Measurements from ENCODE around the gene ZIC4. TPM values are rescaled to one million over a fixed set of nuclear protein-coding genes. Genes with fewer than 3 reads are reported as not detected.

Gene ZIC4
- total and polyA plus RNA-seq, 7 donors: not detected

DNA sequence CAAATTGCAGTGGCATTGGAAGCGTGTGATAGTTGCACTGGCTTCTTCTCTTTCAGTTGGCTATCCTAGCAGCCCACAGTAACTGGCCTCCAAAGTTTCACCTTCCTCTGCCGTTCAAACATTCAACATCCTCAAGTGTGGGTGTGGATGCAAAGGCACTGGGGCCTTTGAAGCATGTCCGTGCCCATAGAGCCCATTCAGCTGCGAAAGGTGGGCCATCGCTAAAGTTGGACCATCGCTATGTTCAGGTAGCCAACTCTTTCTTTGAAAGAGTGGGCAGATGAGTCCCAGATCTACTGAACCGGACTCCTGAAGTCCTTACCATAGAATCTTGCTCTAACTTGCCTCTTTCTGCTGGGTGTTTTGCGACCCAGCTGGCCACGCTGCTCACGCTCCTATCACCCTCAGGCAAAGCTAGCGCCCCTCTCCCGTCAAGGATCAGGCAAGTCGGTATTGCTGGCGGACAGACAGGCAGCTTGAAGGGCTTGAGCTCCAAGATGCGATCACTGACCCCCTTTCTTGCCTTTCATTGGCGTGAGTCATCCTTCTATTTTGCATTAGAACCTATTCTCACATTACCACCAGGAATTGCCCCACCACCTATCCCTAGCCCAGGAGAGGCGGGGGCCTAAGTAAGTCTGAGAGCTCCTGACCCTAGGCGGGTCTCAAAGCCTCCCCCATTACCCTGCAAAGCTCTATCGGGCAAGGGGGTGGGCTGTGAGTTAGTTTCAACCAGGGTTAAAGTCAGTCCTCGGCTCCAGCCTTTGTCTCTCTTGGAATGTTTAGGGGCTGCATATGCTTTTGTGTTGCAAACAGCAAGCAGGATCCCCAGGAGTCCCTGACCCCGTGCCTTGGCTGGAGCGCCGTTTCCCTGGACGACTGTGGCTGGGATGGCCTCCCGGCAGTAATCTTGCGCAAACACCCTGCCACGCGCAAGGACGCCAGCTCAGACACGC is 28.7 kb downstream of the ZIC4 start:
- Histone ChIP-seq H3K9me3 (no peaks in the 10 kb centered on the region), H3K27ac (no peak overlapping the region), H3K27me3 (peaks cover 45 to 100% (median 88%) of the 10 kb centered on the region in 3 donors), H3K4me1 (no peaks in the 10 kb centered on the region), H3K36me3 (no peaks in the 10 kb centered on the region), H3K4me3 (no peak overlapping the region)
- TF ChIP-seq, protein P1, sequence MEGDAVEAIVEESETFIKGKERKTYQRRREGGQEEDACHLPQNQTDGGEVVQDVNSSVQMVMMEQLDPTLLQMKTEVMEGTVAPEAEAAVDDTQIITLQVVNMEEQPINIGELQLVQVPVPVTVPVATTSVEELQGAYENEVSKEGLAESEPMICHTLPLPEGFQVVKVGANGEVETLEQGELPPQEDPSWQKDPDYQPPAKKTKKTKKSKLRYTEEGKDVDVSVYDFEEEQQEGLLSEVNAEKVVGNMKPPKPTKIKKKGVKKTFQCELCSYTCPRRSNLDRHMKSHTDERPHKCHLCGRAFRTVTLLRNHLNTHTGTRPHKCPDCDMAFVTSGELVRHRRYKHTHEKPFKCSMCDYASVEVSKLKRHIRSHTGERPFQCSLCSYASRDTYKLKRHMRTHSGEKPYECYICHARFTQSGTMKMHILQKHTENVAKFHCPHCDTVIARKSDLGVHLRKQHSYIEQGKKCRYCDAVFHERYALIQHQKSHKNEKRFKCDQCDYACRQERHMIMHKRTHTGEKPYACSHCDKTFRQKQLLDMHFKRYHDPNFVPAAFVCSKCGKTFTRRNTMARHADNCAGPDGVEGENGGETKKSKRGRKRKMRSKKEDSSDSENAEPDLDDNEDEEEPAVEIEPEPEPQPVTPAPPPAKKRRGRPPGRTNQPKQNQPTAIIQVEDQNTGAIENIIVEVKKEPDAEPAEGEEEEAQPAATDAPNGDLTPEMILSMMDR (IDR thresholded peaks at IDR 0.05): no peak
- no peak for TF ChIP-seq POLR2AphosphoS5 (IDR thresholded peaks at IDR 0.05)
- TF ChIP-seq POLR2A (IDR thresholded peaks at IDR 0.05): no peak
- no peak for TF ChIP-seq EP300 (IDR thresholded peaks at IDR 0.05)
- no peak for DNase-seq
- 8 to 16% methylated on average over 30 of the region's 30 CpGs for WGBS, 2 donors
- intact Hi-C loops (cut with DNase I): loop anchor here (5.0 kb wide), 1 partner anchor 35 kb away; no protein-coding TSS in a partner anchor

DNA sequence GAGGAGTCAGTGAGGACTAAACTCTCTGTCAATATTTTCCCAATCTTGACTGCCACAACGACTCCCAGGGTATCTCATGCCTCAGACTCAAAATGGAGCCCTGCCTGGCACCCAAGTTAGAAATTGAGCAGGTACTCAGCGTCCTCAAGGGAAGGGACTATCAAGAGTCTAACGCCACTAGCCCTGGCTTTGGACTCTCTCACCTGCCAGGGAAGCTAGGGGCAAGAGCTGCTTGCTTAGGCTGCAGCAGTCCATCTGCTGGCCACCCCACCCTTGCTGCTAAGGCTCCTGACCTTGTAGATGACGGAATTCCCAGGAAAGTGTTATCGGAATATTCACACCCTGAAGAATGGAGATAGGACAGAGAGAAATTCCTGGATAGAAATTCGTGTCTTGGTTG is 33.0 kb downstream of the ZIC4 start:
- TF ChIP-seq, protein P1 (IDR thresholded peaks at IDR 0.05): no peak
- TF ChIP-seq EP300 (IDR thresholded peaks at IDR 0.05) (no peak), POLR2A (IDR thresholded peaks at IDR 0.05) (no peak), POLR2AphosphoS5 (IDR thresholded peaks at IDR 0.05) (no peak)
- 6 to 8% methylated on average over 6 of the region's 6 CpGs for WGBS, 2 donors

DNA sequence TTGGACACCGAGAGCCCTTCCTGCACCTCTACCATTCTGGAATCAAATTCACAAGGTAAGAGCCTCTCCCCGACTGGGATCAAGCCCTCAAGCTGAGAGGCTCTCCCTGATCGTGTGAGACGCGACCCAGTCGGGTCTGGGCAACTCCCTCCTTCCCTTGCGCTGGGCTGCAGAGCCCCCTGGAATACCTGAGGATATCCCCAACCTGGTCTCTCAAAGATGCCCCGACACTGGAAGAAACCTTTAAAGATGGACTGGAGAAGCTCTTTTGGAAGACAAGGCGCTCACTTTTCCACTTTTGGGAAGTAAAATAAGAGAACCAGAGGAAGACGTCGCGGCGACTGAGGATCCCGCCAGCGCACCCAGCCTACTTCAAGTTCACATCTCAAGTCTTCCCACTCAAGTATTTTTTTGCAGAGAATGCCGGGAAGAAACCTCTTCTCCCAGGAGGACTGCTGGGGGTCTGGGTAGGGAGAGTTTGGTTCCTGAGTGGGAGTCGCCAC is 33.8 kb downstream of the ZIC4 start:
- Histone ChIP-seq H3K36me3 (no peaks in the 10 kb centered on the region), H3K27ac (no peak overlapping the region), H3K9me3 (no peaks in the 10 kb centered on the region), H3K4me3 (no peak overlapping the region), H3K27me3 (peaks cover 48 to 100% (median 90%) of the 10 kb centered on the region in 3 donors), H3K4me1 (no peaks in the 10 kb centered on the region)
- WGBS, 2 donors: 6 to 14% methylated on average over 17 of the region's 17 CpGs
- intact Hi-C loops (cut with DNase I): no loop called here
- no peak for DNase-seq
- TF ChIP-seq POLR2AphosphoS5 (IDR thresholded peaks at IDR 0.05) (no peak), EP300 (IDR thresholded peaks at IDR 0.05) (no peak), POLR2A (IDR thresholded peaks at IDR 0.05) (no peak)
- TF ChIP-seq, protein P1 (IDR thresholded peaks at IDR 0.05): no peak

More for the DNA sequence above, 33.0 kb downstream of the ZIC4 start:
- H3K27me3 ChIP-seq: peaks cover 54 to 100% (median 90%) of the 10 kb centered on the region in 3 donors
- H3K27ac ChIP-seq: no peak overlapping the region
- no peak overlapping the region for H3K4me3 ChIP-seq
- H3K9me3 ChIP-seq: no peaks in the 10 kb centered on the region
- intact Hi-C loops (cut with DNase I): no loop called here
- no peaks in the 10 kb centered on the region for H3K4me1 ChIP-seq
- H3K36me3 ChIP-seq: no peaks in the 10 kb centered on the region
- no peak for DNase-seq

DNA sequence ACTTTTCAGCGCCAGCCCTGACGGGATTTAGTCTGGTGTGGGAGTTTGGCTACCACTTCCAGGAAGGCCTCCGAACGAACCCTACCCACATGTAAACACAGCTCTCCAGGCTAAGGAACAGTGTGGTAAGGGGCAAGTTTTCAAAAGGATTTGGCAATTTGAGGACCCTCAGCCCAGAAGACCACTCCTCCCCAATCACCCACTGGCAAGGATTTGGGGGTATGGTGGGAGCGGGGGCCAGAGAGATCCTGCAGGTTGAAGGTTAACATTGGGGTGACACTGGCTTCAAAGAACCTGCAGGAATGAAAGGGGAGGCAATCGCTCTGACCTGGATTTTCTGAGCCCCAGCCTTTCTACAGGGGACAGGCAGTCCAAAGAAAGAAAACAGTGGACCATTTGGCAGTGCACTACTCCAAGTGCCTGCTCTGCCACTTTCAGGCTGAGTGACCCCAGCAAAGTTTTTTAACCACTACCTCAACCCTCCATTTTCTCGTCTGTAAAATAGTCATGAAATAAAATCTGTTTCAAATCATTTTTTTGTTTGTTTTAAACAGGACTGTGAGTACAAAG is 34.5 kb downstream of the ZIC4 start:
- 7 to 19% methylated on average over 7 of the region's 7 CpGs for WGBS, 2 donors
- Histone ChIP-seq H3K36me3 (no peaks in the 10 kb centered on the region), H3K9me3 (no peaks in the 10 kb centered on the region), H3K4me1 (no peaks in the 10 kb centered on the region), H3K4me3 (no peak overlapping the region), H3K27me3 (peaks cover 43 to 100% (median 89%) of the 10 kb centered on the region in 3 donors), H3K27ac (no peak overlapping the region)
- no peak for DNase-seq
- TF ChIP-seq, protein P1 (IDR thresholded peaks at IDR 0.05): no peak
- TF ChIP-seq EP300 (IDR thresholded peaks at IDR 0.05) (no peak), POLR2A (IDR thresholded peaks at IDR 0.05) (no peak), POLR2AphosphoS5 (IDR thresholded peaks at IDR 0.05) (no peak)
- intact Hi-C loops (cut with DNase I): no loop called here

Data from sigmoid colon (tissue), 7 donors.